GM21717 (cell line): ENCODE data around the gene NR6A1.
"Not testable (repeated sequence)": the region's sequence is repeated elsewhere in the genome, so short reads cannot be mapped to it uniquely, and the experiment has no call there.

Experiments
- ATAC-seq: cut with Tn5 transposase; IDR thresholded peaks from one replicate; pipeline ENCODE4 v1.9.1; 2021; ENCODE audit warnings: mild to moderate bottlenecking, moderate library complexity; ENCODE audit not compliant: unreplicated experiment

NR6A1 gene

DNA sequence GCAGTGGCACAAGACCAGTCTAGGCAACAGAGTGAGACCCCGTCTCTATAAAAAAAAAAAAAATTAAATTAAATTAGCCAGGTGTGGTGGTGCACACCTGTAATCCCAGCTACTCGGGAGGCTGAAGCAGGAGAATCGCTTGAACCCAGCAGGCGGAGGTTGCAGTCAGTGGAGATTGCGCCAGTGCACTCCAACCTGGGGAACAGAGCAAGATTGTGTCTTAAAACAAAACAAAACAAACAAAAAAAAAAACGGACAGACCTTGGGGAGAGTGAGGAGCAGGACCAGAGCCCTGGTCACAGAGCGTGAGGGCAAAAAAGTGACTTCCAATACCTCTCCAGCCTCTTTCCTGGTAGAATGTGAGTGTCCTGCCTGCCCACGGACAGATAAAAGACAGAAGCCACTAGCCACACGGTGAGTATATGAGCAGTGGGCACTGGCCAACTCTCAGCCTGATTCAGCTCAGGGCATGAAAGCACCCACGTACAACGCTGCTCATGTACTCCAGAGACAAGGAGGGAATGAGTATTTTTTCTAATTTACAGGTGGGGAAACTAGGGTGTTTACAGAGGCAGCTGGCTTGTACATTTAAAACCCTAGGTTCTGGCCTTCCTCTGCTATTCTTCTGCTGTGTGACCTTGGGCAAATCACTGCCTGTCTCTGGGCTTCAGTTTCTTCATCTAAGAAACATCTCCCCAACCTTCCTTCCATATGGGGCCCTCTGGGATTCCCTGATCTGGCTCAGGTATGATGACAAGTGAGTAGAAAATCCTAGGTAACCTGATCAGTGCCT, 7.7 kb upstream of the NR6A1 start:
- ATAC-seq, result no peak

DNA sequence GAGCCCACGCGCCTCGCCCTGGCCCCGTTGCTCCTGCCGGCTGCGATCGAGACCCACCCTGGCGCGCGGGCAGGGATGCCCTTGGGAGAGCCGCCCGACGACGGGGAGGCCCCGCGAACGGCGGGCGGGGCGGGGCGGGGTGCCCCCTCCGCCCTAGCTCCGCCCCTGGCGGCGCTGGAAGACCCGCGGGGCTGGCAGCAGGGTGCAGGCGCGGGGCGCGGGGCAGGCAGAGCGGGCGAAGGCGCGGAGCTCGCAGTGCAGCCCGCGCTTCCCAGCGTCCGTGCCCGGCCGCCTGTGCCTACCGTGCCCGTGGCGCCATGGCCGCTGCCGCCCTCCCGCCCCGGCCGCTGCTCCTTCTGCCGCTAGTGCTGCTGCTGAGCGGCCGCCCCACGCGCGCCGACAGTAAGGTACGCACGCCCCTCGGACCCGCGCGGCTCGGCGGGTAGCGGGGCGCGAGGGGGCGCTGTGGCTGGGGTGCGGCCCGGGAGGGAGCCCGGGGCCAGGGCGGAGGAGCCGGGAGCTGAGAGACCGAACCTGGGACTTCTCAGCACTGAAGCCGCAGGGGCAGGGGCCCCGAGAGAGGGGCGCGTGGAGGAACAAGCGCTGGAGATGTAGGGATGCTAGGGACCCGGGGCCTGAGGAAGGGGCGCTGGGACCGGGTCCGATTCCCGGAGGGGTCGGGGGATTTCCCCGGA, 6.0 kb upstream of the NR6A1 start, which contains the start of gene OLFML2A:
TSS of gene OLFML2A (plus strand) at position 180 of the 695 bp plus-strand sequence. CDS start at position 318, 138 bp downstream.
- no peak for ATAC-seq

DNA sequence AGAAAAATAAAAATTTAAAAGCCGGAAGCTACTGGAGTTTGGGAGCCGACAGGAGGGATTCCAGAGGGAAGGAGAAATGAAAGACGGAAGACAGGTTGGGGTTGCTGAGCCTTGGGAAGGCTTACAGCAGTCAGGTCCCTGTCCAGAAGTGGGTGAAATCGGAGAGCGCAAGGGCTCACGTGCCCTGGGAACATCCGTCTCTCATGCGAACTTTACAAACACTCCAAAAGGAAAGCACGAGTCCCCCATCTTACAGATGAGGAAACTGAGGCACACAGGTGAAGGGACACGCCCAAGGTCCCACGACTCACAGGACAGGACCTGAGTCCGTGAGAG, 5.5 kb upstream of the NR6A1 start:
- ATAC-seq, result no peak

GRCh38 chr9:124774129-124774978, 3.2 kb upstream of the NR6A1 start:
- ATAC-seq, result no peak

DNA sequence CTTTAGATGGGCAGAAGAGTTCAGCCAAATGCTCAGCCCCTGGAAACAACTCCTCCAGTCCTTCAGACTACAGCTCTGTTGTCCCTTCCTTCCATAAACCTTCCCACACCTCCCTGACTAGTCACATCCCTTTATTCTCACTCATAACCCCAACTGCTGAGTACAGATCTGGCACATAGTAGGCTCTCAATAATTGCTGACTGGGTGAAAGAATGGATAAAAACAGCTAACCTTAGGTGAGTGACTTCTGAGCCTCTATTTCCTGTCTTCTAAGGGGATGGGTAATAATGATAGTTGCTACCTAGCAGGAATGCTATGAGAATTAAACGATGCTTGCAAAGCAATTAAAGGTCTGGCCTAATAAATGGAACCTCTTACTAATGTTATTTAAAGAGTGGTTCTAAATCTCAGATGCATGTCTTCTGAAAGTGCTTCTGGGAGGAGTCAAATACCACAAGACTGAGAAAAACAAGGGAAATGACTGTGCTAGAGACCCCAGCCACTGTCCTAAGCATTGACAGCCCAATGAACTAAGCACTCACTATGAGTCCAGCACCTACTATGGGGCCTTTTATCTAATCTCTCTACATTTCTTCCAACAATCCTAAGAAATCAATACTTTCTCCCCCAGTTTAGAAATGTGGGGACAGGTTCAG, 2.5 kb upstream of the NR6A1 start:
- ATAC-seq, result no peak

- ATAC-seq, result not testable (repeated sequence)
These were observed 1.8 kb upstream of the NR6A1 start for GRCh38 chr9:124772877-124773276.

GRCh38 chr9:124771867-124772679, 962 bp upstream of the NR6A1 start:
- no peak for ATAC-seq

- peak; percentile 23 for ATAC-seq
These were observed 621 bp downstream of the NR6A1 start for GRCh38 chr9:124770359-124771020.

- peak; percentile 9 for ATAC-seq
These were observed 1.4 kb downstream of the NR6A1 start for GRCh38 chr9:124769549-124770358.

- no peak for ATAC-seq
These were observed 2.2 kb downstream of the NR6A1 start for GRCh38 chr9:124768750-124769548.

GRCh38 chr9:124768334-124768733, 2.8 kb downstream of the NR6A1 start:
- no peak for ATAC-seq

GRCh38 chr9:124767821-124768220, 3.3 kb downstream of the NR6A1 start:
- ATAC-seq, result no peak

GRCh38 chr9:124766815-124767554, 4.1 kb downstream of the NR6A1 start:
- ATAC-seq, result no peak

DNA sequence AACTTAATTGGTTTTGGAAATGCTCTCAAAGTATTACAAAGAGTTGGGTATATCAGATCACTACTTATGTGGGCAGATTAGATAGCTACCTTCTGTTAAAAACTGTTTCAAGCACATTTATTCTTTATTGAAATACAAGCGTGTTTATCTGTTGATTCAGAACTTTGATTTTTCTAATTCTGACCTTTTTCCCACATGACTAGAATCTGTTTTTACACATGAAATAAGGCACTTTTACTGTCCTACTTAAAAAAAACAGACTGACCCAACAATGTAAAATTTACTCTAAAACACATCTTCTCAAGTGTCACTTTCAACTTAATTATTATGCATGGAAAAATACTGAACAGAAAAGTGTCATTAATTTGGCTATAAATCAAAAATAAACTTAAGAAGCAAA, 4.8 kb downstream of the NR6A1 start:
- no peak for ATAC-seq

GRCh38 chr9:124765439-124765835, 5.7 kb downstream of the NR6A1 start:
- no peak for ATAC-seq

DNA sequence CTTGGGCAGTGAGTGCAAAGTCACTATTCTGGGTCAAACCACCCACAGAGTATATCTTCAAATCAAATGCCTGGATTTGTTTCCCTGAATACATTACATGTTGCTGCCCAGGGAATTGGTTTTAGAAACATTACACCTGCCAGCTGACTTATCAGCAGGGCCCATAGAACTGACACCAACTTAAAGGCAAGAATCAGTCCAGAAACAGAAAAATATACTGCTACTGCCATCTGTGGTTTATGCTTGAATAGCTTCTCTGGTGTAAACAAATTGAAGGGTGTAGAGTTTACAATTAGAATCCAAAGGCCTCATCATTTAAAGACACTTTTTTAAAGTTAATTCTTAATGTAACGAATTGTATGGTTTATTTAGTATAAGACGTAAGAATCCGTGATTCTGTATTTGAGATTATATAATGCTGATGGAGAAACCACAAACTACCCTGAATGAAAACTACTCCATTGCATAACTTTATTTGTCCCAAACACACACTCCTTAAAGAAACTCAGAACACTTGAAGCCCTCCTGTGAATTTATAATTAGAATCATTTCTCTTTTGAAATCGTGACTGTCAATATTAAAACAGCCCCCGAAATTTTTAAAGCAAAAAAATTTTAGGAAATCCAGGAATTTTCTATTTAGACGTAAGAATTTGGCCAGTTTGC, 6.2 kb downstream of the NR6A1 start:
- ATAC-seq, result peak; percentile 57

GRCh38 chr9:124762633-124763032, 8.5 kb downstream of the NR6A1 start:
- no peak for ATAC-seq
